ENCODE data around the gene COA8.

Gene COA8

DNA sequence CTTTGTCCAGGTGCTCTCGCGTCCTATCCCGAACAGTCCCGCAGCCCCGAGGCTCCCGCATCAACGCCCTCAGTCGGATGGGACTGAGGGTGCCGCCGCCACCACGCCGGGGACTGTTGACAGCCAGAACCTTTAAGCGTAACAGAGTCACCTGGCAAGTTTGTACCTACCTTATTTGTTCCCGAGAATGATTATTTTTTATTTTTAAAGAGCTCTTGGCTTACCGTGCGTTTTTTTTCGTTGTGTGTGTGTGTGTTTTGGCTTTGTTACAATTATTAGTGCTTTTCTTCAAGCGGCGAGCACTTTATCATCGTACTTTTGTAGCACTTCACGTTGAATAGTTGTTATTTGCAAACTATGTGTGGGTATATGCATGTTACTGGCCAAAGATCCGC lies 463 bp downstream of the COA8 start:
- H3K36me3 ChIP-seq (ENCODE audit: control insufficient read depth, insufficient read depth, low read length) = peaks cover 8% of the 10 kb centered on the region
- peak overlapping the region; percentile 99 for H3K4me3 ChIP-seq (replicated peaks; ENCODE audit: low read depth, low read length)
- DNase-seq (ENCODE audit: extremely low read depth, insufficient read length) = no peak
- no peak for TF ChIP-seq CTCF (IDR thresholded peaks at IDR 0.05; ENCODE audit: insufficient read depth, low read length, poor library complexity, severe bottlenecking)
- no peaks in the 10 kb centered on the region for H3K27me3 ChIP-seq (replicated peaks; ENCODE audit: control insufficient read depth, insufficient read depth, low read length)

DNA sequence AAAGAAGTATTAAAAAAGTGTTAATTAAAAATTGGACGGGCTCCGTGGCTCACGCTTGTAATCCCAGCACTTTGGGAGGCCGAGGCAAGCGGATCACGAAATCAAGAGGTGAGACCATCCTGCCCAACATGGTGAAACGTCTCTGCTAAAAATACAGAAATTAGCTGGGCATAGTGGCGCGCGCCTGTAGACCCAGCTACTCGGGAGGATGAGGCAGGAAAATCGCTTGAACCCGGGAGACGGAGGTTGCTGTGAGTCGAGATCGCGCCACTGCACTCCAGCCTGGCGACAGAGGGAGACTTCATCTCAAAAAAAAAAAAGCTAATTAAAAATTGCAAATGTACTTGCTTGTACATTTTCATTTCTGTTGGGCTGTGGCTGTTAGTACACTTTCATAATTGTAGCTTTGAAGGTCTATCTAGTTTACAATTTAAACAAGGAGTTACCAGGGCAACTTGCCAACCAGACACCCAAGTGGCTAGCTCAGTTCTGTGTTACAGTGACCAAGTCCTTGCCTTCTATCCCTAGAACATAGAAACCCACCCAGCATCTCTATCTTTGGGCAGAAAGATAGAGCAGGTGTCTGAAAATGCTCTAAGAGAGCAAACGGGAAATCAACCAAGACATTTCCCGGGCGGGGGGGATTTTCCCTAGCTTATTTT lies 1.2 kb downstream of the COA8 start:
- Histone ChIP-seq H3K27me3 (replicated peaks; ENCODE audit: control insufficient read depth, insufficient read depth, low read length) (no peaks in the 10 kb centered on the region), H3K36me3 (ENCODE audit: control insufficient read depth, insufficient read depth, low read length) (peaks cover 5% of the 10 kb centered on the region), H3K4me3 (replicated peaks; ENCODE audit: low read depth, low read length) (peak overlapping the region; percentile 99)
- TF ChIP-seq CTCF (IDR thresholded peaks at IDR 0.05; ENCODE audit: insufficient read depth, low read length, poor library complexity, severe bottlenecking) = no peak
- no peak for DNase-seq (ENCODE audit: extremely low read depth, insufficient read length)

- H3K4me3 ChIP-seq (replicated peaks; ENCODE audit: low read depth, low read length) = no peak overlapping the region
- no peak for DNase-seq (ENCODE audit: extremely low read depth, insufficient read length)
- no peaks in the 10 kb centered on the region for H3K36me3 ChIP-seq (ENCODE audit: control insufficient read depth, insufficient read depth, low read length)
- no peak for TF ChIP-seq CTCF (IDR thresholded peaks at IDR 0.05; ENCODE audit: insufficient read depth, low read length, poor library complexity, severe bottlenecking)
- H3K27me3 ChIP-seq (replicated peaks; ENCODE audit: control insufficient read depth, insufficient read depth, low read length) = no peaks in the 10 kb centered on the region
Measured at GRCh38 chr14:103568952-103569351, 6.2 kb downstream of the COA8 start.

DNA sequence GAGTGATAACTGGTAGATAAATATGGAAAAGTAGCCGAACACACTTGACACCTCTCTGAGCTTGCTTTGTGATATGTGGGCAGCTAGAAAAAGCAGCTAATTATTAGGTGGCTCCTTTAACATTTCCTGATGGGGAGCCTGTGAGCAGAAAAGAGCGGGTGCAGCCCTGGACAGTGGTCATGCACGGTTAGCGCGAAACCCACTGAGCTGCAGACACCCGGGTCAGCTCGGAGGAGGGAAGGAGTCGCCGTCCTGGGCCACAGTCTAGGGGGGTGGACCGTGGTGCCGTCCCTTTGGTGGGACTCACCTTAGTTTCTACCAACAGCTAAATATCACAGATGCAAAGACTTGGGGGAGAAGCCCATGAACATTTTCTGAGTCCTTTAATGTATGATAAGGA lies 6.6 kb downstream of the COA8 start:
- no peak for DNase-seq (ENCODE audit: extremely low read depth, insufficient read length)
- Histone ChIP-seq H3K36me3 (ENCODE audit: control insufficient read depth, insufficient read depth, low read length) (peaks cover 4% of the 10 kb centered on the region), H3K27me3 (replicated peaks; ENCODE audit: control insufficient read depth, insufficient read depth, low read length) (no peaks in the 10 kb centered on the region), H3K4me3 (replicated peaks; ENCODE audit: low read depth, low read length) (no peak overlapping the region)
- no peak for TF ChIP-seq CTCF (IDR thresholded peaks at IDR 0.05; ENCODE audit: insufficient read depth, low read length, poor library complexity, severe bottlenecking)

DNA sequence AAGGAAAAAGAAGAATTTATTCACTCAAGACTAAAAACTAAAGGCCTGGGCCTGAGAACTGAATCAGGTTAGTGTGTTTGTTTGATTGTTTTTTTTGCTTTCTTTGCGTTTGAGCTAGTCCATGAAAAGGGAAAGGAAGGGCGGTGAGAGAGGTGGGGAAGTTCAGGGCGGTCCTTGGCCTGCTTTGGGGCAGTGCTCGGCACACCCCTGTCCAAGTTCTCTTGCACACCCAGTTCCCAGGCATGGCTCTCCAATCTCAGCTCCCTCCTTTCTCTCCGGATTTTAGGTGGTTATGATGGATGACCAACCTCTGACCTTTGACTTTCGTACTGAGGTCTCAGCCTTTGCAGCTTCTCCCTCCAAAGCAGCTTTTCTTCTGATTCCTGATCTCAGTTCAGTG lies 11.3 kb downstream of the COA8 start:
- TF ChIP-seq CTCF (IDR thresholded peaks at IDR 0.05; ENCODE audit: insufficient read depth, low read length, poor library complexity, severe bottlenecking) = no peak
- no peak overlapping the region for H3K4me3 ChIP-seq (replicated peaks; ENCODE audit: low read depth, low read length)
- no peak for DNase-seq (ENCODE audit: extremely low read depth, insufficient read length)
- peaks cover 9% of the 10 kb centered on the region for H3K36me3 ChIP-seq (ENCODE audit: control insufficient read depth, insufficient read depth, low read length)
- no peaks in the 10 kb centered on the region for H3K27me3 ChIP-seq (replicated peaks; ENCODE audit: control insufficient read depth, insufficient read depth, low read length)

All from GM06990 (cell line).